H1 (cell line): Measurements from ENCODE around the gene TRIM29. TPM values are rescaled to one million over a fixed set of nuclear protein-coding genes. Genes with fewer than 3 reads are reported as not detected.
A peak's percentile ranks its signal among the peaks of the same experiment; 100 is the strongest.

ENCODE experiments used
- CTCF ChIA-PET: fragments of 300-600 bp; sonication (Branson Sonifier 250); formaldehyde crosslinking; loops from one replicate; lab custom pipeline; 2021; ENCODE audit not compliant: partially characterized antibody; lab: Charles Lee
- POLR2A ChIA-PET: fragments of 300-600 bp; sonication (Branson Sonifier 250); formaldehyde crosslinking; loops from one replicate; lab custom pipeline; 2021; ENCODE audit warnings: inconsistent platforms; ENCODE audit not compliant: partially characterized antibody; lab: Charles Lee
- DNase-seq, 2 experiments: peaks; one replicate each; pipeline versions ENCODE4 v3.0.0 to v3.0.0-alpha.2; 2010 to 2022; ENCODE audit warnings: low spot score in 2 of 2, low read depth in 1 of 2, mixed read lengths in 1 of 2
- FAIRE-seq: peaks from 2 replicates; lab custom pipeline; 2011; peaks lifted over from hg19 to GRCh38; lab: Jason Lieb, UNC
- H2AFZ ChIP-seq: 2 replicates; pipeline ENCODE4 v1.8.1; 2012; ENCODE audit warnings: low read length, inconsistent platforms
- H2AK5ac ChIP-seq: 2 replicates; pipeline ENCODE4 v1.6.1; 2013; ENCODE audit warnings: low read depth, low read length
- H2BK120ac ChIP-seq: replicated peaks from 2 replicates; pipeline ENCODE3; 2013; ENCODE audit warnings: low read depth, low read length, inconsistent platforms
- H2BK12ac ChIP-seq: 2 replicates; pipeline ENCODE4 v1.6.1; 2013; ENCODE audit warnings: low read depth, low read length
- H2BK15ac ChIP-seq: 2 replicates; pipeline ENCODE4 v1.6.1; 2013; ENCODE audit warnings: low read length
- H2BK20ac ChIP-seq: 2 replicates; pipeline ENCODE4 v1.6.1; 2013; ENCODE audit warnings: low read length
- H2BK5ac ChIP-seq: 2 replicates; pipeline ENCODE4 v1.6.1; 2013; ENCODE audit warnings: low read depth, low read length
- H3K14ac ChIP-seq: 2 replicates; pipeline ENCODE4 v1.6.1; 2013; ENCODE audit warnings: inconsistent platforms; ENCODE audit not compliant: insufficient read length
- H3K18ac ChIP-seq: 2 replicates; pipeline ENCODE4 v1.6.1; 2013; ENCODE audit warnings: low read length; ENCODE audit errors: extremely low read depth
- H3K23ac ChIP-seq: 2 replicates; pipeline ENCODE4 v1.6.1; 2013; ENCODE audit warnings: inconsistent platforms; ENCODE audit not compliant: insufficient read length
- H3K23me2 ChIP-seq: 2 replicates; pipeline ENCODE4 v1.6.1; 2013; ENCODE audit warnings: low read depth, low read length
- H3K27ac ChIP-seq: 2 replicates; pipeline ENCODE4 v1.6.1; 2011; ENCODE audit warnings: low read depth, low read length, inconsistent platforms
- H3K27me3 ChIP-seq, 4 experiments: replicated peaks in 1 of 4; 1 replicate in 1 of 4; 2 replicates in 3 of 4; pipeline versions ENCODE4 v1.6.1 to v1.8.1; 2011 to 2013; ENCODE audit warnings: low read length in 3 of 4, mild to moderate bottlenecking in 3 of 4, inconsistent platforms in 2 of 4, mixed read lengths in 2 of 4, moderate library complexity in 1 of 4; ENCODE audit not compliant: control insufficient read depth in 3 of 4, insufficient read depth in 3 of 4; ENCODE audit errors: extremely low read depth in 1 of 4
- H3K36me3 ChIP-seq, 4 experiments: 2 replicates each; pipeline versions ENCODE4 v1.6.1 to v1.8.1; 2011 to 2013; ENCODE audit warnings: mild to moderate bottlenecking in 4 of 4, low read length in 3 of 4, moderate library complexity in 2 of 4, control low read depth in 1 of 4, inconsistent platforms in 1 of 4; ENCODE audit not compliant: insufficient read depth in 4 of 4, control insufficient read depth in 2 of 4
- H3K4ac ChIP-seq: replicated peaks from 2 replicates; pipeline ENCODE3; 2013; ENCODE audit warnings: low read length, low read depth, mixed read lengths, inconsistent platforms; ENCODE audit not compliant: insufficient read length
- H3K4me1 ChIP-seq, 4 experiments: replicated peaks in 1 of 4; 1 replicate in 1 of 4; 2 replicates in 3 of 4; pipeline versions ENCODE4 v1.6.1 to v1.8.1; 2011 to 2013; ENCODE audit warnings: low read length in 3 of 4, inconsistent platforms in 2 of 4, mixed read lengths in 1 of 4; ENCODE audit not compliant: insufficient read depth in 4 of 4, control insufficient read depth in 3 of 4
- H3K4me2 ChIP-seq, 2 experiments: 2 replicates each; pipeline versions ENCODE4 v1.6.1 to v1.8.1; 2011 to 2013; ENCODE audit warnings: low read depth in 2 of 2, low read length in 2 of 2, control low read depth in 1 of 2, inconsistent platforms in 1 of 2, mild to moderate bottlenecking in 1 of 2; ENCODE audit not compliant: insufficient read depth in 1 of 2
- H3K4me3 ChIP-seq, 4 experiments: fragments of 200-600, 300-600 bp in 1 of 4; sonication (generic), shearing (Covaris generic), sonication (Bioruptor Twin) in 1 of 4; 2 replicates each; pipeline versions ENCODE4 v1.5.1 to v1.8.1; 2011 to 2016; ENCODE audit warnings: low read length in 4 of 4, low read depth in 3 of 4, control low read depth in 2 of 4, inconsistent platforms in 2 of 4, mild to moderate bottlenecking in 2 of 4, mixed read lengths in 1 of 4, moderate library complexity in 1 of 4; ENCODE audit not compliant: insufficient read depth in 2 of 4; ENCODE audit errors: extremely low read depth in 1 of 4
- H3K56ac ChIP-seq: replicated peaks from 2 replicates; pipeline ENCODE3; 2013; ENCODE audit warnings: low read depth, mild to moderate bottlenecking, mixed read lengths, low read length, inconsistent platforms; ENCODE audit not compliant: insufficient read length
- H3K79me1 ChIP-seq: 2 replicates; pipeline ENCODE4 v1.6.1; 2013; ENCODE audit warnings: low read depth, low read length, control low read depth
- H3K79me2 ChIP-seq, 2 experiments: 2 replicates each; pipeline versions ENCODE4 v1.6.1 to v1.8.1; 2012 to 2013; ENCODE audit warnings: low read length in 2 of 2, mild to moderate bottlenecking in 2 of 2, inconsistent platforms in 1 of 2; ENCODE audit not compliant: insufficient read depth in 2 of 2, control insufficient read depth in 1 of 2
- H3K9ac ChIP-seq, 4 experiments: replicated peaks in 1 of 4; 1 replicate in 1 of 4; 2 replicates in 3 of 4; pipeline versions ENCODE4 v1.6.1 to v1.8.1; 2011 to 2013; ENCODE audit warnings: low read depth in 3 of 4, low read length in 3 of 4, control low read depth in 2 of 4, mild to moderate bottlenecking in 2 of 4, moderate library complexity in 2 of 4, inconsistent platforms in 1 of 4; ENCODE audit errors: extremely low read depth in 1 of 4
- H3K9me3 ChIP-seq, 2 experiments: 2 replicates each; pipeline versions ENCODE4 v1.6.1 to v1.8.1; 2012 to 2013; ENCODE audit warnings: mild to moderate bottlenecking in 2 of 2, moderate library complexity in 2 of 2, control low read depth in 1 of 2, inconsistent platforms in 1 of 2, low read depth in 1 of 2, low read length in 1 of 2, mixed read lengths in 1 of 2; ENCODE audit not compliant: insufficient read depth in 2 of 2
- H4K20me1 ChIP-seq, 2 experiments: replicated peaks in 1 of 2; 2 replicates each; pipeline versions ENCODE3 to v1.8.1; 2011 to 2013; ENCODE audit warnings: inconsistent platforms in 2 of 2, low read length in 2 of 2, mild to moderate bottlenecking in 1 of 2; ENCODE audit not compliant: insufficient read depth in 2 of 2, control insufficient read depth in 1 of 2
- H4K5ac ChIP-seq: 2 replicates; pipeline ENCODE4 v1.6.1; 2013; ENCODE audit warnings: low read length, low read depth, mixed read lengths, inconsistent platforms; ENCODE audit not compliant: insufficient read length
- H4K8ac ChIP-seq: 2 replicates; pipeline ENCODE4 v1.8.0; 2013; ENCODE audit warnings: mild to moderate bottlenecking, moderate library complexity, low read length, inconsistent platforms; ENCODE audit not compliant: insufficient read depth; ENCODE audit errors: extremely low read depth
- H4K91ac ChIP-seq: replicated peaks from 2 replicates; pipeline ENCODE3; 2013; ENCODE audit warnings: low read length, mixed read lengths, inconsistent platforms; ENCODE audit not compliant: insufficient read length
- BACH1 ChIP-seq: IDR thresholded peaks from 2 replicates; pipeline ENCODE4 v1.6.1; 2012; ENCODE audit warnings: low read length, improper control_type of control experiment
- CEBPB ChIP-seq: IDR thresholded peaks from 2 replicates; pipeline ENCODE4 v1.6.1; 2012; ENCODE audit warnings: low read depth, low read length
- JUN ChIP-seq: IDR thresholded peaks from 2 replicates; pipeline ENCODE4 v1.6.1; 2011; ENCODE audit warnings: low read depth, mild to moderate bottlenecking, improper control_type of control experiment, low read length
- POLR2AphosphoS5 ChIP-seq: IDR thresholded peaks from 2 replicates; pipeline ENCODE4 v1.6.1; 2011; ENCODE audit warnings: low read depth, low read length
- RFX5 ChIP-seq: IDR thresholded peaks from 2 replicates; pipeline ENCODE4 v1.6.1; 2011; ENCODE audit warnings: low read depth, low read length, improper control_type of control experiment, borderline replicate concordance
- RXRA ChIP-seq: IDR thresholded peaks from 2 replicates; pipeline ENCODE4 v1.6.1; 2011; ENCODE audit warnings: low read depth, mild to moderate bottlenecking, low read length, moderate library complexity; ENCODE audit not compliant: insufficient read depth
- SP2 ChIP-seq: IDR thresholded peaks from 2 replicates; pipeline ENCODE4 v1.6.1; 2012; ENCODE audit warnings: mild to moderate bottlenecking, low read length, inconsistent platforms
- TAF1 ChIP-seq: IDR thresholded peaks from 2 replicates; pipeline ENCODE4 v1.6.1; 2011; ENCODE audit warnings: mild to moderate bottlenecking, low read depth, low read length
- TBP ChIP-seq: IDR thresholded peaks from 2 replicates; pipeline ENCODE4 v1.6.1; 2011; ENCODE audit warnings: low read depth, low read length, improper control_type of control experiment
- TEAD4 ChIP-seq: IDR thresholded peaks from 2 replicates; pipeline ENCODE4 v1.6.1; 2012; ENCODE audit warnings: low read depth, low read length, inconsistent platforms, mixed read lengths
- USF2 ChIP-seq: IDR thresholded peaks from 2 replicates; pipeline ENCODE4 v1.6.1; 2011; ENCODE audit warnings: low read length, improper control_type of control experiment
- WGBS, 2 experiments: shearing (Covaris generic) in 1 of 2; methylation state at CpG; one replicate each; pipeline versions ENCODE4 v1.1.6 to v1.1.7; 2013 to 2015; ENCODE audit warnings: low lambda C conversion rate in 2 of 2, mixed read lengths in 2 of 2, inconsistent platforms in 1 of 2, low coverage in 1 of 2, missing lambda C conversion rate in 1 of 2; ENCODE audit not compliant: insufficient replicate concordance in 2 of 2, insufficient coverage in 1 of 2, insufficient read length in 1 of 2; ENCODE audit errors: extremely low coverage in 1 of 2, missing lambda C conversion rate in 1 of 2; 5-methylcytosine and 5-hydroxymethylcytosine counted together
- polyA plus RNA-seq, 7 experiments: library from polyadenylated mRNA; depleted of rRNA in 3 of 7; stranded (reverse) in 5 of 7; unstranded in 2 of 7; fragments of >200 nt in 5 of 7; fragments of 200-250 nt in 2 of 7; gene quantifications; 1 replicate in 5 of 7; 2 replicates in 1 of 7; 4 replicates in 1 of 7; pipeline versions ENCODE4 v1.2.1 to v1.2.3, GENCODE V29; 2011 to 2013; ENCODE audit warnings: missing spikeins in 2 of 7, mixed read lengths in 2 of 7
- total RNA-seq: library from RNA; stranded (reverse); fragmentation: NEBNext Ultra II Directional; extraction: Animal tissue kit (Norgen Biotek cat#: 25700); gene quantifications from 2 replicates; pipeline ENCODE4 v1.2.1, GENCODE V29; 2021

Gene TRIM29
- total and polyA plus RNA-seq, 2 of the 8 experiments (the other 6 are each of a cell fraction or from before 2014, with no cell fraction given) = 0.17 to 0.43 TPM

- no peak overlapping the region for H3K23ac ChIP-seq
- POLR2A ChIA-PET = interaction anchor here (1.4 to 1.8 kb wide), 2 partner anchors 60 to 67 kb away, joined by 4 read pairs; no protein-coding TSS in a partner anchor
- no peaks in the 10 kb centered on the region for H3K9me3 ChIP-seq
These were observed 32.2 kb upstream of the TRIM29 start for GRCh38 chr11:120169981-120170698.

More at GRCh38 chr11:120169981-120170698, 32.2 kb upstream of the TRIM29 start:
- H4K8ac ChIP-seq = peak overlapping the region; percentile 51
- peaks cover 5% of the 10 kb centered on the region; the same call in 1 of the 2 replicates for H3K23me2 ChIP-seq
- no peak overlapping the region for H2AFZ ChIP-seq
- H3K4me1 ChIP-seq = peaks cover 0 to 15% (median 3%) of the 10 kb centered on the region in 4 experiments; a peak in 5 of 7 replicates
- H3K18ac ChIP-seq = no peak overlapping the region
- no peak overlapping the region; the same call in 1 of the 2 replicates for H2BK12ac ChIP-seq
- H2AK5ac ChIP-seq = no peak overlapping the region
- no peaks in the 10 kb centered on the region for H3K79me1 ChIP-seq
- no peak overlapping the region for H2BK5ac ChIP-seq
- DNase-seq = peak in 1 of 2 experiments; percentile 57
- H3K4me2 ChIP-seq = peak overlapping the region; percentile 52 to 95; a peak in 3 of 4 replicates
- no peak overlapping the region for H3K56ac ChIP-seq
- H3K4ac ChIP-seq = no peak overlapping the region
- H3K36me3 ChIP-seq = no peaks in the 10 kb centered on the region
- H3K27ac ChIP-seq = no peak overlapping the region
- H3K14ac ChIP-seq = no peak overlapping the region
- no peak overlapping the region for H2BK120ac ChIP-seq
- H3K9ac ChIP-seq = no peak overlapping the region
- H4K91ac ChIP-seq = no peak overlapping the region
- H3K4me3 ChIP-seq = peak overlapping the region in 1 of 4 experiments; percentile 67; a peak in 2 of 8 replicates
- 90% methylated on average over 21 of the region's 27 CpGs; no CpG with 5 or more reads in 1 of the 2 experiments for WGBS, 2 experiments
- peaks cover 27 to 80% (median 55%) of the 10 kb centered on the region in 4 experiments for H3K27me3 ChIP-seq
- no peak overlapping the region for H2BK20ac ChIP-seq
- CTCF ChIA-PET = interaction anchor here (0.7 to 10.5 kb wide), 18 partner anchors 10 to 332 kb away, joined by 3 to 394 read pairs (median 10); partner anchors contain the start of genes OAF and POU2F3
- no peak overlapping the region for H2BK15ac ChIP-seq
- peaks cover 0 to 3% of the 10 kb centered on the region in 2 experiments for H4K20me1 ChIP-seq
- no peaks in the 10 kb centered on the region for H3K79me2 ChIP-seq
- FAIRE-seq = no peak
- TF ChIP-seq SP2 (no peak), USF2 (no peak), TBP (no peak), BACH1 (no peak), CEBPB (no peak), JUN (no peak), TEAD4 (no peak), RFX5 (no peak), TAF1 (no peak), RXRA (no peak), POLR2AphosphoS5 (no peak)
- no peak overlapping the region for H4K5ac ChIP-seq
